ENCODE data around the gene SKAP2. TPM values are rescaled to one million over a fixed set of nuclear protein-coding genes. Genes with fewer than 3 reads are reported as not detected.

SKAP2 gene
- total RNA-seq, 1 donor from 2014 or later, result 3.5 TPM

DNA sequence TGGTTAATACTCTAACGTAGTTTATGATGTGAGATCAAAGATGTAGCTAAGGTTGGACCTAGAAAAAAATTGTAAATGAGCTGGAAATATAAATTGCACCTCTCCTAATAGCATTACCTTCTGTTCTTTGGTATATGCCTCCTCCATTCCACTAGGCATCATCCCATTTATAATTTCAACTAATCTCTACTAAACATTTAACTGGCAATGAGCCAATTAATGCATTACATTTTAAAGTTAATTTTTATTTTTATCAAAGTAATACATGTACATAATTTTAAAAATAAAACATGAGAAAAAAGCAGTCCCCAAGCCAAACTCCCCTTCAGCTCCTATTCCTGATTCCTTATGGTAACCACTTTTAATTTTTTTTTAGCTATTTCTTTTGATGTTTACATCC is 35.1 kb upstream of the SKAP2 start:
- no peak for TF ChIP-seq CTCF (conservative IDR thresholded peaks at IDR 0.05)
- Mint-ChIP-seq H3K27me3 (ENCODE audit: low read depth) (peaks cover 14% of the 10 kb centered on the region), H3K9me3 (no peaks in the 10 kb centered on the region), H3K4me1 (no peaks in the 10 kb centered on the region), H3K27ac (ENCODE audit: unreplicated experiment) (no peak overlapping the region), H3K36me3 (ENCODE audit: low read depth) (no peaks in the 10 kb centered on the region), H3K4me3 (no peak overlapping the region)
- DNase-seq (ENCODE audit: low read depth, low spot score), result no peak

- Mint-ChIP-seq H3K36me3 (ENCODE audit: low read depth) (no peaks in the 10 kb centered on the region), H3K4me1 (no peaks in the 10 kb centered on the region), H3K9me3 (no peaks in the 10 kb centered on the region), H3K27me3 (ENCODE audit: low read depth) (peaks cover 19% of the 10 kb centered on the region), H3K4me3 (no peak overlapping the region), H3K27ac (ENCODE audit: unreplicated experiment) (no peak overlapping the region)
- TF ChIP-seq CTCF (conservative IDR thresholded peaks at IDR 0.05), result no peak
- DNase-seq (ENCODE audit: low read depth, low spot score), result no peak
Observed at GRCh38 chr7:26898891-26899290, 34.5 kb upstream of the SKAP2 start.

GRCh38 chr7:26897928-26898327 is 33.5 kb upstream of the SKAP2 start:
- no peaks in the 10 kb centered on the region for H3K36me3 Mint-ChIP-seq (ENCODE audit: low read depth)
- no peak for TF ChIP-seq CTCF (conservative IDR thresholded peaks at IDR 0.05)
- H3K4me3 Mint-ChIP-seq, result no peak overlapping the region
- no peak overlapping the region for H3K27ac Mint-ChIP-seq (ENCODE audit: unreplicated experiment)
- DNase-seq (ENCODE audit: low read depth, low spot score), result no peak
- no peaks in the 10 kb centered on the region for H3K4me1 Mint-ChIP-seq
- peaks cover 24% of the 10 kb centered on the region for H3K27me3 Mint-ChIP-seq (ENCODE audit: low read depth)
- H3K9me3 Mint-ChIP-seq, result no peaks in the 10 kb centered on the region

GRCh38 chr7:26891400-26892350 is 27.3 kb upstream of the SKAP2 start:
- Mint-ChIP-seq H3K9me3 (no peaks in the 10 kb centered on the region), H3K36me3 (ENCODE audit: low read depth) (no peaks in the 10 kb centered on the region), H3K27me3 (ENCODE audit: low read depth) (peaks cover 26% of the 10 kb centered on the region), H3K27ac (ENCODE audit: unreplicated experiment) (no peak overlapping the region), H3K4me1 (no peaks in the 10 kb centered on the region), H3K4me3 (no peak overlapping the region)
- no peak for TF ChIP-seq CTCF (conservative IDR thresholded peaks at IDR 0.05)
- no peak for DNase-seq (ENCODE audit: low read depth, low spot score)

- H3K36me3 Mint-ChIP-seq (ENCODE audit: low read depth), result peaks cover 5% of the 10 kb centered on the region
- peaks cover 8% of the 10 kb centered on the region for H3K9me3 Mint-ChIP-seq
- H3K27ac Mint-ChIP-seq (ENCODE audit: unreplicated experiment), result no peak overlapping the region
Observed at GRCh38 chr7:26880852-26881251, 16.5 kb upstream of the SKAP2 start.

More at GRCh38 chr7:26880852-26881251, 16.5 kb upstream of the SKAP2 start:
- peaks cover 15% of the 10 kb centered on the region for H3K27me3 Mint-ChIP-seq (ENCODE audit: low read depth)
- H3K4me3 Mint-ChIP-seq, result no peak overlapping the region
- H3K4me1 Mint-ChIP-seq, result no peaks in the 10 kb centered on the region
- no peak for TF ChIP-seq CTCF (conservative IDR thresholded peaks at IDR 0.05)
- DNase-seq (ENCODE audit: low read depth, low spot score), result no peak
